Stimulated activated CD4-positive, alpha-beta T cell treated with anti-CD3 and anti-CD28 coated beads, Interleukin-12 subunit alpha, Interleukin-12 subunit beta, amount 100 ng/mL, for 4 hours (primary cell): ENCODE results near the gene EIPR1.

Experiments
- DNase-seq: peaks from one replicate; pipeline ENCODE4 v3.0.0-alpha.2; 2020

EIPR1 gene

DNA sequence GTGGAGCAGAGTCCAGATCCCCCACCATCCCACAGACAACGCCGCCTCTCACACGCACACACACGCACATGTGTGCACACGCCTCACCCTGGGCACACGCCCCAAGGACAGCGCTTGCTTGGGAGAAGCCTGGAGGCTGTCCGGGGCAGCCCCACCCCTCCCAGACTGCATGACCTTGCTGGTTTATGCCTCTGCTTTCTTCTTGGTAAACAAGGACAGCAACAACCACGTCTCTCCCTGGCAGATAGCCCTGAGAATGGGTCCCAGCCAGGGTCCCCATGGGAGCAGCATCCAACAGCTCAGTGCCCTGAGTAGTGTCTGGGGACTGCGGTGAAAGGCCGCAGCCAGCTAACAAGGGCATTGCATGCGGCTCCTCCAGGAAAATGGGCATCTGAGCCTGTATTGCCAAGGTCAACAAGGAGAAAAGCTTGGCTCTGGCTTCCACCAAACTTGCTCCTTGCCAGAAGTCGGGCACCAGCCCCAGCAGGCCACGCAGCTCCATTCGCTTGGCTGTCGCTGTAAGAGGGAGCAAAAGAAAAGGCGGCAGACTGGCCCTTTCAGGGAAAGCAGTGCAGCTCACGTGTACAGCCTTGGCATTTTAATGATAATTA is 234.6 kb downstream of the EIPR1 start:
- no peak for DNase-seq

DNA sequence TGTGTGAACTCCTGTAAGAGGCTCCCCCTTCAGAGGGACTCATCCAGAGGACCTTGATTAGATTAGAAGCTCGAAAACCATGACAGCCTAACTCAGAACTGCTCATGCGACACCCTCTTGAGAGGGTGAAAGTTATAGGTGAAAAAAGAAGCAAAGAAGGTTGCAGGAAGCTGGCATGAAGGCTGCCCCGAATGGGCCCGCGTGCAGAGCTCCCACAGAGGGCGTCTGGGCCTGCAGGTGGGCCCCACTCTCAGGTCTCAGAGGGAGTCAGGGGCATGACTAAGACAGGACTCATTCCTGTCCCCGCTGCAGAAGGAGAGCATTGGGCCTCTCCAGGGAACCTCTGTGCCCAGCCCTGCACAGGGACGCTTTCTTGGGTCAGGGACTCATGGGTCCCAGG is 235.4 kb downstream of the EIPR1 start:
- no peak for DNase-seq

DNA sequence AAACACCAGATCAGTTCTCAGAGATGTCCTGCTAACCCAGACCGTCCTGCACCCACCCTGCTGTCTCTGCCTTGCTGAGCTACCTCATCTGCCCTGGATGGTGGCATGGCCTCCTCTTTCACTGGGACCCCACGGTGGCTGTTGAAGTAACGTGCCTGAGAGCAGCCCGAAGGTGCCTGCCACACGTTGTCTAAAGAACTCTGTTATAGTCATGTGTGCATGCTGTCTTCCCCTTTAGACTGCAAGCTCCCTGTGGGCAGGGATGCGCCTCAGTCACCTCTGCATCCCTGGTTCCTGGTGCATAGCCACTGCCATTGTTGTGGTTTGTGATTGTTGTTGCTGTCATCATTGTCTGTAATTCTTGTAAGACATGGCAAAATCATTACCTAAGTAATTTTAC is 235.9 kb downstream of the EIPR1 start:
- no peak for DNase-seq

DNA sequence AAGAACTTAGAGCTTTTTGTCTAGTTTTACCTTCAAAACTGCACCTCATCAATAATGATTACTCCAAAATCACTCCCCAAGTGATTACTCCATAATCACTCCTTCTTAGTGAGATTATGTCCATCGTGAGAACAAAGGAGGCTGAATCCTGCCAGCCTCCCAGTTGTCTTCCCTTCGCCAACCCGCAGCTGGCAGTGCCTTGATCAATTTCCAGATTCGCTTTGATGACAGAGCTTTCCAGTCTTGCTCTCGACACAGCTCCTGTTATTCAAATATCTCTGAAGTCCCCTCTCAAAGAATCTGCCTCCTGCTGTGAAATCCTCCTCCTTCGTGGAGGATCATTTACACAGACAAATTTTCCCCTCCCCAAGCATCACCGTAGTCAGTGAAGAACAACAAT is 237.7 kb downstream of the EIPR1 start:
- DNase-seq, result no peak
